Loucy (cell line): ENCODE results near the gene SLC22A17.

Source experiments
- EZH2phosphoT487 ChIP-seq: fragments of 200-600 bp; IDR thresholded peaks from 2 replicates; pipeline ENCODE4 v1.6.1; 2018; ENCODE audit warnings: antibody characterized with exemption, mild to moderate bottlenecking, moderate library complexity, borderline replicate concordance
- TF ChIP-seq, protein P1 (sequence below): fragments of 200-600 bp; sonication (generic); conservative IDR thresholded peaks from 2 replicates; pipeline ENCODE4 v1.5.1; 2014; ENCODE audit warnings: mild to moderate bottlenecking, antibody characterized with exemption, low read length

GRCh38 chr14:23362200-23362599 is 9.5 kb upstream of the SLC22A17 start:
- TF ChIP-seq, protein P1, sequence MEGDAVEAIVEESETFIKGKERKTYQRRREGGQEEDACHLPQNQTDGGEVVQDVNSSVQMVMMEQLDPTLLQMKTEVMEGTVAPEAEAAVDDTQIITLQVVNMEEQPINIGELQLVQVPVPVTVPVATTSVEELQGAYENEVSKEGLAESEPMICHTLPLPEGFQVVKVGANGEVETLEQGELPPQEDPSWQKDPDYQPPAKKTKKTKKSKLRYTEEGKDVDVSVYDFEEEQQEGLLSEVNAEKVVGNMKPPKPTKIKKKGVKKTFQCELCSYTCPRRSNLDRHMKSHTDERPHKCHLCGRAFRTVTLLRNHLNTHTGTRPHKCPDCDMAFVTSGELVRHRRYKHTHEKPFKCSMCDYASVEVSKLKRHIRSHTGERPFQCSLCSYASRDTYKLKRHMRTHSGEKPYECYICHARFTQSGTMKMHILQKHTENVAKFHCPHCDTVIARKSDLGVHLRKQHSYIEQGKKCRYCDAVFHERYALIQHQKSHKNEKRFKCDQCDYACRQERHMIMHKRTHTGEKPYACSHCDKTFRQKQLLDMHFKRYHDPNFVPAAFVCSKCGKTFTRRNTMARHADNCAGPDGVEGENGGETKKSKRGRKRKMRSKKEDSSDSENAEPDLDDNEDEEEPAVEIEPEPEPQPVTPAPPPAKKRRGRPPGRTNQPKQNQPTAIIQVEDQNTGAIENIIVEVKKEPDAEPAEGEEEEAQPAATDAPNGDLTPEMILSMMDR, result 0 out of 2 replicates have a peak, but pooled peaks have one; percentile 10
- TF ChIP-seq EZH2phosphoT487, result no peak
